GM18907 (cell line): Measurements from ENCODE around the gene DAB2IP.

Source experiments
- ATAC-seq: cut with Tn5 transposase; IDR thresholded peaks from one replicate; pipeline ENCODE4 v1.9.1; 2021; ENCODE audit warnings: mild to moderate bottlenecking, moderate library complexity; ENCODE audit not compliant: unreplicated experiment

Gene DAB2IP

GRCh38 chr9:121683652-121684051 is 32.2 kb downstream of the DAB2IP start:
- ATAC-seq = no peak

- ATAC-seq = no peak
Measured at GRCh38 chr9:121684381-121685145, 33.1 kb downstream of the DAB2IP start.

GRCh38 chr9:121685146-121685794 is 33.8 kb downstream of the DAB2IP start:
- no peak for ATAC-seq

- no peak for ATAC-seq
Measured at GRCh38 chr9:121685795-121686377, 34.5 kb downstream of the DAB2IP start.

- peak; percentile 77 for ATAC-seq
Measured at GRCh38 chr9:121686930-121687541, 35.6 kb downstream of the DAB2IP start.

- no peak for ATAC-seq
Measured at GRCh38 chr9:121688146-121688680, 36.8 kb downstream of the DAB2IP start.

- no peak for ATAC-seq
Measured at GRCh38 chr9:121688681-121689080, 37.2 kb downstream of the DAB2IP start.

GRCh38 chr9:121689461-121690157 is 38.2 kb downstream of the DAB2IP start:
- no peak for ATAC-seq

- no peak for ATAC-seq
Measured at GRCh38 chr9:121690316-121690715, 38.9 kb downstream of the DAB2IP start.

GRCh38 chr9:121690766-121691165 is 39.3 kb downstream of the DAB2IP start:
- ATAC-seq = no peak

GRCh38 chr9:121691890-121692289 is 40.5 kb downstream of the DAB2IP start:
- no peak for ATAC-seq

GRCh38 chr9:121692606-121693387 is 41.4 kb downstream of the DAB2IP start:
- ATAC-seq = no peak

GRCh38 chr9:121693388-121693670 is 41.9 kb downstream of the DAB2IP start:
- no peak for ATAC-seq

- no peak for ATAC-seq
Measured at GRCh38 chr9:121694001-121694400, 42.6 kb downstream of the DAB2IP start.

GRCh38 chr9:121694600-121694999 is 43.2 kb downstream of the DAB2IP start:
- no peak for ATAC-seq

GRCh38 chr9:121696930-121697329 is 45.5 kb downstream of the DAB2IP start:
- no peak for ATAC-seq

- peak; percentile 71 for ATAC-seq
Measured at GRCh38 chr9:121698627-121699570, 47.5 kb downstream of the DAB2IP start.

- peak; percentile 26 for ATAC-seq
Measured at GRCh38 chr9:121699571-121700164, 48.2 kb downstream of the DAB2IP start.
